ENCODE results near the gene PRSS33.

Gene PRSS33

GRCh38 chr16:2795395-2796143, 8.2 kb upstream of the PRSS33 start:
- no peak for DNase-seq

- no peak for DNase-seq
These were observed 5.6 kb upstream of the PRSS33 start for GRCh38 chr16:2792940-2793339.

- DNase-seq, result no peak
These were observed 3.8 kb upstream of the PRSS33 start for GRCh38 chr16:2791174-2791573.

- DNase-seq, result no peak
These were observed 3.3 kb upstream of the PRSS33 start for GRCh38 chr16:2790631-2791030.

GRCh38 chr16:2787961-2788360, 601 bp upstream of the PRSS33 start:
- DNase-seq, result no peak

- no peak for DNase-seq
These were observed 571 bp downstream of the PRSS33 start for GRCh38 chr16:2786826-2787151.

- no peak for DNase-seq
These were observed 1.1 kb downstream of the PRSS33 start for GRCh38 chr16:2786061-2786825.

- no peak for DNase-seq
These were observed 2.0 kb downstream of the PRSS33 start for GRCh38 chr16:2785101-2785991.

- no peak for DNase-seq
These were observed 2.8 kb downstream of the PRSS33 start for GRCh38 chr16:2784358-2785100.

- no peak for DNase-seq
These were observed 3.6 kb downstream of the PRSS33 start for GRCh38 chr16:2783581-2784357.

- DNase-seq, result no peak
These were observed 4.6 kb downstream of the PRSS33 start for GRCh38 chr16:2782583-2783351.

GRCh38 chr16:2779978-2780898, 7.1 kb downstream of the PRSS33 start:
- no peak for DNase-seq

GRCh38 chr16:2779151-2779920, 8.0 kb downstream of the PRSS33 start:
- no peak for DNase-seq

GRCh38 chr16:2778630-2778958, 8.8 kb downstream of the PRSS33 start:
- DNase-seq, result no peak

GRCh38 chr16:2777903-2778629, 9.3 kb downstream of the PRSS33 start:
- no peak for DNase-seq

GRCh38 chr16:2777231-2777902, 10.0 kb downstream of the PRSS33 start, which contains the start of gene ELOB:
ELOB (minus strand) TSS chr16:2777280; CDS start chr16:2777239, 41 bp downstream.
- peak; percentile 64 for DNase-seq

GRCh38 chr16:2776500-2777139, 10.7 kb downstream of the PRSS33 start:
- no peak for DNase-seq

Measured in cortex of kidney (tissue), 1 donor.